ENCODE results near the gene CAPRIN2. TPM values are rescaled to one million over a fixed set of nuclear protein-coding genes. Genes with fewer than 3 reads are reported as not detected.

Gene CAPRIN2
- total RNA-seq, 1 experiment from 2014 or later = 16.4 TPM

DNA sequence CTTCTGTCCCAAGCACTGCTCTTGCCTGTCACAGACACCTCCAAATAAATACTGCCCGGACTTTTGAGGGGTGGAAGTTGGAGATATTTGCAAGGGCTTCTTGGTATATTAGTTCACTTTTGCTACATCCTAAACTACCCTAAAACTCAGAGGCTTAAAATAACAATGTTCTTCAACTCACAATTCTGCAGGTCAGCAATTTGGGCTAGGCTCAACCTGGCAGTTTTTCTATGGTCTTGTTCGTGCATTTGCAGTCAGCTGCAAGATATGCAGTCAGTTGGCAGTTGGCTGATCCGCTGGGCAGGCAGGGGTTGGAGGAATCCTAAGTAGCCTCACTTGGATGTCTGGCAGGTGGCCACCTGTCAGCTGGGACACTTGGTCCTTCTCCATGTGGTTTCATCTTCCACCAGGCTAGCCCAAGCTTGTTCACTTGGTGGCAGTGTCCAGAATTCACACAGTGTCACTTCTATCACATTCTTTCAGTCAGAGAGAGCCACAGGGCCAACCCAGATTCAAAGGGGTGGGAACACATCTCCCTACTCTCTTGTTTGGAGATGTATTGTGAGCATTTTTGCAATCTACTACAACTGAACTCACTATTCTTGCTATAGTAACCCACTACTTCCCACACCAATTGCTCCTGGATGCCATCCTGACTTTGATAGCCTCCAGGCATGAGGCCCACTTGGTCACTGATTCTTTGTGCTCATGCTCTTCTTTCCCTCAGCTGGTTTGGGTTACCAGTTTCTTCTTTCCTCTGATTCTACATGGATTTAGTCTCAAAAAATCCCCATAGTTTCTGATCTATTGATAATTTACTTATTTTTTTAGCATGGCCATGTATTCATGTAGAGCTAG lies 27.8 kb upstream of the CAPRIN2 start:
- no TSS peak for BruUV-seq (replicated peaks)
- intact Hi-C loops (cut with micrococcal nuclease; ENCODE audit: unreplicated experiment) = no loop called here
- POLR2A ChIA-PET (ENCODE audit: low non-redundant PET) = no interaction called here
- Histone ChIP-seq H3K9me3 (ENCODE audit: low read depth, low read length, poor library complexity, severe bottlenecking) (peaks cover 11% of the 10 kb centered on the region), H3K27ac (ENCODE audit: low read depth, low read length, poor library complexity, severe bottlenecking) (no peak overlapping the region), H3K4me3 (ENCODE audit: low read depth, low read length, poor library complexity, severe bottlenecking) (no peak overlapping the region), H3K36me3 (ENCODE audit: insufficient read depth, low read length, poor library complexity, severe bottlenecking) (no peaks in the 10 kb centered on the region), H3K27me3 (replicated peaks; ENCODE audit: insufficient read depth, low read depth, low read length, poor library complexity) (no peaks in the 10 kb centered on the region), H3K4me1 (ENCODE audit: insufficient read depth, low read length, poor library complexity, severe bottlenecking) (no peaks in the 10 kb centered on the region)
- no peak for DNase-seq (ENCODE audit: low spot score)
- TF ChIP-seq, protein P1, sequence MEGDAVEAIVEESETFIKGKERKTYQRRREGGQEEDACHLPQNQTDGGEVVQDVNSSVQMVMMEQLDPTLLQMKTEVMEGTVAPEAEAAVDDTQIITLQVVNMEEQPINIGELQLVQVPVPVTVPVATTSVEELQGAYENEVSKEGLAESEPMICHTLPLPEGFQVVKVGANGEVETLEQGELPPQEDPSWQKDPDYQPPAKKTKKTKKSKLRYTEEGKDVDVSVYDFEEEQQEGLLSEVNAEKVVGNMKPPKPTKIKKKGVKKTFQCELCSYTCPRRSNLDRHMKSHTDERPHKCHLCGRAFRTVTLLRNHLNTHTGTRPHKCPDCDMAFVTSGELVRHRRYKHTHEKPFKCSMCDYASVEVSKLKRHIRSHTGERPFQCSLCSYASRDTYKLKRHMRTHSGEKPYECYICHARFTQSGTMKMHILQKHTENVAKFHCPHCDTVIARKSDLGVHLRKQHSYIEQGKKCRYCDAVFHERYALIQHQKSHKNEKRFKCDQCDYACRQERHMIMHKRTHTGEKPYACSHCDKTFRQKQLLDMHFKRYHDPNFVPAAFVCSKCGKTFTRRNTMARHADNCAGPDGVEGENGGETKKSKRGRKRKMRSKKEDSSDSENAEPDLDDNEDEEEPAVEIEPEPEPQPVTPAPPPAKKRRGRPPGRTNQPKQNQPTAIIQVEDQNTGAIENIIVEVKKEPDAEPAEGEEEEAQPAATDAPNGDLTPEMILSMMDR (conservative IDR thresholded peaks at IDR 0.05; ENCODE audit: low read depth, low read length) = no peak
- TF ChIP-seq EZH2 (IDR thresholded peaks at IDR 0.05; ENCODE audit: borderline replicate concordance, low read depth, low read length, poor library complexity, severe bottlenecking) = no peak
- CTCF ChIA-PET = no interaction called here

DNA sequence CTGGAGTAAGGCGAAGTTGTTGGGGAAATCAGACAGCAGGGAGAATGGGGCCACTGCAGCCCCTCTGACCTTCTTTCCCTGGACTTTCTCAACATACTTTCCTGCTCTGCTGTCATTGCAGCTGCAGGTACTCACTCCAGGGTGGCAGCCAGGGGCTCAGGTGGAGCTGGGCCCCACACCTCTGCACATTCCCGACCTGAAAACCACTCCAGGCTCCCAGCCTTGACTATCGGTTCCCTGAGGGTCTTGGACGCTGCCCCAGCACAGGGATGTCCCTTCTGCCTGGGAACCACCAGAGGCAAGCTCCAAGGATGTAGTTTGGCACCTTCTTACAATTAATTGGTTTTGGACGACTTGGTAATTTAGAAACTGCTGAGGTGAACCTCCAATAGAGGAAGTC lies 24.8 kb upstream of the CAPRIN2 start:
- TF ChIP-seq, protein P1 (conservative IDR thresholded peaks at IDR 0.05; ENCODE audit: low read depth, low read length) = no peak
- no peak for TF ChIP-seq EZH2 (IDR thresholded peaks at IDR 0.05; ENCODE audit: borderline replicate concordance, low read depth, low read length, poor library complexity, severe bottlenecking)
- ChIA-PET CTCF (no interaction called here), POLR2A (ENCODE audit: low non-redundant PET) (no interaction called here)
- Histone ChIP-seq H3K9me3 (ENCODE audit: low read depth, low read length, poor library complexity, severe bottlenecking) (peaks cover 16% of the 10 kb centered on the region), H3K36me3 (ENCODE audit: insufficient read depth, low read length, poor library complexity, severe bottlenecking) (no peaks in the 10 kb centered on the region), H3K4me1 (ENCODE audit: insufficient read depth, low read length, poor library complexity, severe bottlenecking) (no peaks in the 10 kb centered on the region), H3K4me3 (ENCODE audit: low read depth, low read length, poor library complexity, severe bottlenecking) (no peak overlapping the region), H3K27me3 (replicated peaks; ENCODE audit: insufficient read depth, low read depth, low read length, poor library complexity) (no peaks in the 10 kb centered on the region), H3K27ac (ENCODE audit: low read depth, low read length, poor library complexity, severe bottlenecking) (no peak overlapping the region)
- DNase-seq (ENCODE audit: low spot score) = no peak
- no TSS peak for BruUV-seq (replicated peaks)
- intact Hi-C loops (cut with micrococcal nuclease; ENCODE audit: unreplicated experiment) = no loop called here

DNA sequence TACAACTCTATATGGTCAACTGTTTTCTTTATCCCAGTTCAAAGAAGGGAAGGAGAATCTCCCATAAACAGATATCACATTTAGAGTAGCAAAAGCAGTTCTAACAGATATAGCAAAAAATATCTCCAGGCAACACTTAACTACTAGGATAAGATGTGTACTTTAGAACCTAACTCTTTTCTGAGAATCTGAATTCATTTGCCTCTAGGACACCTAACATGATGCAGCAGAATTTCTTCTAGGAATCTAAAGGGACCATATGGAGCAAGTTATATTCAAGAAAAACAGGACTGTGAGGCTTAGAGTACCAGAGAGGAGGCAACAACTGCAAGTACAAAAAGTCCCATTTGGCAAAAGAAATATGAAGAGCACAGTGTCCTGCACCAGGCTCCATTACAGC lies 24.4 kb upstream of the CAPRIN2 start:
- no peak for TF ChIP-seq EZH2 (IDR thresholded peaks at IDR 0.05; ENCODE audit: borderline replicate concordance, low read depth, low read length, poor library complexity, severe bottlenecking)
- Histone ChIP-seq H3K27ac (ENCODE audit: low read depth, low read length, poor library complexity, severe bottlenecking) (no peak overlapping the region), H3K9me3 (ENCODE audit: low read depth, low read length, poor library complexity, severe bottlenecking) (peaks cover 16% of the 10 kb centered on the region), H3K4me3 (ENCODE audit: low read depth, low read length, poor library complexity, severe bottlenecking) (no peak overlapping the region), H3K27me3 (replicated peaks; ENCODE audit: insufficient read depth, low read depth, low read length, poor library complexity) (no peaks in the 10 kb centered on the region), H3K36me3 (ENCODE audit: insufficient read depth, low read length, poor library complexity, severe bottlenecking) (no peaks in the 10 kb centered on the region), H3K4me1 (ENCODE audit: insufficient read depth, low read length, poor library complexity, severe bottlenecking) (no peaks in the 10 kb centered on the region)
- no TSS peak for BruUV-seq (replicated peaks)
- ChIA-PET CTCF (no interaction called here), POLR2A (ENCODE audit: low non-redundant PET) (no interaction called here)
- DNase-seq (ENCODE audit: low spot score) = no peak
- intact Hi-C loops (cut with micrococcal nuclease; ENCODE audit: unreplicated experiment) = no loop called here

DNA sequence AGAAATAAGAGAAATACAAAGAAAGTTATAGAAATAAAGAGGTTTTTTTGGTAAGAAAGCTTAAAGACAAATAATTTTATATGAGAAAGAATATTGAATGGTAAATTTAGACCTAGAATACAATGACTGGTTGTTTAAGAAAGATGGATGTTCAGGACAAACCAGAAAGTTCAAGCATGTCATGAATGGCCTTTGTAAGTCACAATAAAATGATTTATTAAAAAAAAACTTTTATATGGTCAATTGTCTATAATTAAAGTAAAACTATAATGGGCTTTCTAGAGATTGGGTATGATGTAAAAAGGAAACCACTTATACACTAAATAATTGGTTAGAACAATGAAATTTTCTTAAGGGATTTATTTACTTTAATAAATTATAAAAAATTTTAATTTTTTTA lies 19.8 kb upstream of the CAPRIN2 start:
- Histone ChIP-seq H3K9me3 (ENCODE audit: low read depth, low read length, poor library complexity, severe bottlenecking) (peaks cover 17% of the 10 kb centered on the region), H3K36me3 (ENCODE audit: insufficient read depth, low read length, poor library complexity, severe bottlenecking) (no peaks in the 10 kb centered on the region), H3K4me1 (ENCODE audit: insufficient read depth, low read length, poor library complexity, severe bottlenecking) (no peaks in the 10 kb centered on the region), H3K4me3 (ENCODE audit: low read depth, low read length, poor library complexity, severe bottlenecking) (no peak overlapping the region), H3K27me3 (replicated peaks; ENCODE audit: insufficient read depth, low read depth, low read length, poor library complexity) (no peaks in the 10 kb centered on the region), H3K27ac (ENCODE audit: low read depth, low read length, poor library complexity, severe bottlenecking) (no peak overlapping the region)
- CTCF ChIA-PET = no interaction called here
- intact Hi-C loops (cut with micrococcal nuclease; ENCODE audit: unreplicated experiment) = no loop called here
- DNase-seq (ENCODE audit: low spot score) = no peak
- no TSS peak for BruUV-seq (replicated peaks)
- TF ChIP-seq, protein P1 (conservative IDR thresholded peaks at IDR 0.05; ENCODE audit: low read depth, low read length) = no peak
- TF ChIP-seq EZH2 (IDR thresholded peaks at IDR 0.05; ENCODE audit: borderline replicate concordance, low read depth, low read length, poor library complexity, severe bottlenecking) = no peak
- POLR2A ChIA-PET (ENCODE audit: low non-redundant PET) = no interaction called here

All from A673 (cell line).